Endothelial cell of umbilical vein (primary cell): ENCODE data around the gene KRTAP10-10. TPM values are rescaled to one million over a fixed set of nuclear protein-coding genes. Genes with fewer than 3 reads are reported as not detected.

ENCODE experiments used
- BruUV-seq: library from RNA; stranded (reverse); fragments of 400-500 nt; replicated peaks from 2 replicates; lab custom pipeline; 2021; lab: Mats Ljungman, UMichigan
- CTCF ChIA-PET: fragments of 300-600, 350-600 bp; sonication (Branson Sonifier 250); formaldehyde crosslinking; loops from one replicate; lab custom pipeline; 2021; ENCODE audit warnings: antibody characterized with exemption, inconsistent platforms; lab: Charles Lee
- POLR2A ChIA-PET: fragments of 300-600, 350-600 bp; sonication (Branson Sonifier 250); formaldehyde crosslinking; loops from one replicate; lab custom pipeline; 2021; ENCODE audit warnings: antibody characterized with exemption, inconsistent platforms; lab: Charles Lee
- DNase-seq: peaks from one replicate; pipeline ENCODE4 v3.0.0-alpha.2; 2011; ENCODE audit warnings: low read depth, low spot score
- FAIRE-seq: peaks from 2 replicates; lab custom pipeline; 2011; peaks lifted over from hg19 to GRCh38; lab: Jason Lieb, UNC
- H2AFZ ChIP-seq: 2 replicates; pipeline ENCODE4 v1.6.0; 2012; ENCODE audit warnings: low read depth, low read length, control low read depth, inconsistent platforms
- H3K27ac ChIP-seq: 2 replicates; pipeline ENCODE4 v1.5.1; 2011; ENCODE audit warnings: low read depth, mild to moderate bottlenecking, control low read depth, low read length, moderate library complexity; ENCODE audit not compliant: insufficient read depth
- H3K27me3 ChIP-seq, 2 experiments: 2 replicates each; pipeline versions ENCODE4 v1.6.0 to v1.6.1; 2011; ENCODE audit warnings: low read length in 2 of 2, mixed read lengths in 1 of 2; ENCODE audit not compliant: control insufficient read depth in 2 of 2, insufficient read depth in 2 of 2
- H3K36me3 ChIP-seq, 2 experiments: 2 replicates in 1 of 2; 3 replicates in 1 of 2; pipeline ENCODE4 v1.5.1; 2011; ENCODE audit warnings: low read length in 2 of 2, mild to moderate bottlenecking in 1 of 2, moderate library complexity in 1 of 2; ENCODE audit not compliant: control insufficient read depth in 2 of 2, insufficient read depth in 2 of 2; ENCODE audit errors: extremely low read depth in 1 of 2
- H3K4me1 ChIP-seq: 3 replicates; pipeline ENCODE4 v1.5.1; 2011; ENCODE audit warnings: mild to moderate bottlenecking, low read length; ENCODE audit not compliant: control insufficient read depth, insufficient read depth; ENCODE audit errors: extremely low read depth
- H3K4me2 ChIP-seq: 2 replicates; pipeline ENCODE4 v1.6.1; 2011; ENCODE audit warnings: low read length, control low read depth, mixed read lengths; ENCODE audit not compliant: insufficient read depth
- H3K4me3 ChIP-seq, 3 experiments: fragments of 200-600 bp in 1 of 3; sonication (generic), shearing (Covaris generic) in 1 of 3; replicated peaks in 1 of 3; 2 replicates each; pipeline ENCODE4 v1.5.1; 2011 to 2016; ENCODE audit warnings: control low read depth in 3 of 3, low read length in 3 of 3, mild to moderate bottlenecking in 2 of 3, inconsistent platforms in 1 of 3, low read depth in 1 of 3, moderate library complexity in 1 of 3; ENCODE audit not compliant: insufficient read depth in 1 of 3
- H3K79me2 ChIP-seq: 2 replicates; pipeline ENCODE4 v1.6.0; 2012; ENCODE audit warnings: low read length, inconsistent platforms; ENCODE audit not compliant: control insufficient read depth, insufficient read depth
- H3K9ac ChIP-seq: replicated peaks from 2 replicates; pipeline ENCODE3; 2011; ENCODE audit warnings: low read length, control low read depth; ENCODE audit not compliant: insufficient read depth; ENCODE audit errors: extremely low read depth
- H3K9me1 ChIP-seq: replicated peaks from 3 replicates; pipeline ENCODE4 v1.6.0; 2011; ENCODE audit warnings: mild to moderate bottlenecking, low read length; ENCODE audit not compliant: control insufficient read depth, insufficient read depth; ENCODE audit errors: extremely low read depth
- H3K9me3 ChIP-seq: replicated peaks from 2 replicates; pipeline ENCODE4 v1.5.1; 2012; ENCODE audit warnings: low read length, inconsistent platforms; ENCODE audit not compliant: control insufficient read depth, insufficient read depth
- H4K20me1 ChIP-seq: replicated peaks from 2 replicates; pipeline ENCODE3; 2011; ENCODE audit warnings: mild to moderate bottlenecking, low read length; ENCODE audit not compliant: control insufficient read depth, insufficient read depth; ENCODE audit errors: extremely low read depth
- EZH2 ChIP-seq: IDR thresholded peaks from 2 replicates; pipeline ENCODE4 v1.6.1; 2012; ENCODE audit warnings: borderline replicate concordance, low read depth, mild to moderate bottlenecking, moderate library complexity, low read length, inconsistent platforms; ENCODE audit not compliant: severe bottlenecking
- FOS ChIP-seq: IDR thresholded peaks from 2 replicates; pipeline ENCODE4 v1.6.1; 2011; ENCODE audit warnings: mild to moderate bottlenecking, low read length, moderate library complexity, borderline replicate concordance; ENCODE audit not compliant: insufficient read depth
- GATA2 ChIP-seq: IDR thresholded peaks from 2 replicates; pipeline ENCODE4 v1.7.0; 2011; ENCODE audit warnings: low read depth, mild to moderate bottlenecking, moderate library complexity, mixed read lengths, low read length; ENCODE audit not compliant: insufficient read length, insufficient read depth
- JUN ChIP-seq: IDR thresholded peaks from 2 replicates; pipeline ENCODE4 v1.6.1; 2011; ENCODE audit warnings: borderline replicate concordance, low read depth; ENCODE audit not compliant: insufficient read length, insufficient read depth
- MYC ChIP-seq: IDR thresholded peaks from one replicate; pipeline ENCODE4 v1.6.1; 2011; ENCODE audit warnings: mild to moderate bottlenecking, low read depth, low read length
- POLR2A ChIP-seq: IDR thresholded peaks from 2 replicates; pipeline ENCODE4 v1.6.1; 2012; ENCODE audit warnings: low read depth, mild to moderate bottlenecking, control low read depth, low read length
- POLR2AphosphoS5 ChIP-seq: IDR thresholded peaks from 2 replicates; pipeline ENCODE4 v1.6.1; 2012; ENCODE audit warnings: low read depth, mild to moderate bottlenecking, control low read depth, low read length, moderate library complexity; ENCODE audit not compliant: insufficient read depth
- dilution Hi-C: fragments of 300-500 bp; cut with MboI; formaldehyde crosslinking; loops from one replicate; pipeline ENCODE4 v1.15.0; 2019; ENCODE audit warnings: low sequenced_read_pairs; ENCODE audit not compliant: extremely low pct_ligation_motif_present
- intact Hi-C: fragments of 100-400 bp; cut with micrococcal nuclease; formaldehyde crosslinking; loops from one replicate; pipeline ENCODE4 v1.10.0; 2022
- polyA plus RNA-seq, 4 experiments: library from polyadenylated mRNA; depleted of rRNA in 3 of 4; stranded (reverse) in 3 of 4; unstranded in 1 of 4; fragments of >200 nt; gene quantifications; 2 replicates each; pipeline versions ENCODE4 v1.2.1 to v1.2.3, GENCODE V29; 2011 to 2012; ENCODE audit warnings: missing spikeins in 1 of 4
- total RNA-seq: library from RNA; stranded (reverse); gene quantifications from 2 replicates; pipeline ENCODE4 v1.2.3, GENCODE V29; 2021
- TF ChIP-seq, protein P1 (sequence below), 2 donors: IDR thresholded peaks; 1 replicate in 1 of 2; 2 replicates in 1 of 2; pipeline ENCODE4 v1.5.1; 2011; ENCODE audit warnings: low read length in 2 of 2, mild to moderate bottlenecking in 2 of 2, moderate library complexity in 2 of 2, control low read depth in 1 of 2, inconsistent platforms in 1 of 2, low read depth in 1 of 2; ENCODE audit not compliant: insufficient read depth in 1 of 2; ENCODE audit errors: extremely low read depth in 1 of 2
- TF ChIP-seq, protein P2 (sequence below): IDR thresholded peaks from 2 replicates; pipeline ENCODE4 v1.6.1; 2011; ENCODE audit not compliant: insufficient read depth, insufficient read length

KRTAP10-10 gene
- total and polyA plus RNA-seq, 2 donors (not counting 3 experiments of a cell fraction or from before 2014, with no cell fraction given), result not detected

DNA sequence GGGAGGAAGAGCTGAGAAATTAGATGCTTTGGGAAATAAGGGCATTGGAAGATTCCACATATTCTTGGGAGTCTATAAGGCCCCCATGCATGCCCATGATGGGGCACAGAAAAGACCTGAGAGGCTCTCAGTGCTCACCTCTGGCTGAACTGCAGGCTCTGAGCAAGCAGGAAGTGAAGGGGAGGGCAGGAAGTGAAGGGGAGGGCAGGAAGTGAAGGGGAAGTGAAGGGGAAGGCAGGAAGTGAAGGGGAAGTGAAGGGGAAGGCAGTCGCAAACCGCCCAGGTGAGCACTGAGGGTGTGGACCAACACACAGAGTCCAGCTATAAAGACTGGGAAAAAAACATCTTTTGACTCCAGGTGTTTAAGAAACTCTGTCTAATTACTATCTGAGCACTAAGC is 6.7 kb upstream of the KRTAP10-10 start:
- FAIRE-seq, result no peak
- TF ChIP-seq GATA2 (no peak), POLR2A (no peak), JUN (no peak)
- TF ChIP-seq, protein P1, sequence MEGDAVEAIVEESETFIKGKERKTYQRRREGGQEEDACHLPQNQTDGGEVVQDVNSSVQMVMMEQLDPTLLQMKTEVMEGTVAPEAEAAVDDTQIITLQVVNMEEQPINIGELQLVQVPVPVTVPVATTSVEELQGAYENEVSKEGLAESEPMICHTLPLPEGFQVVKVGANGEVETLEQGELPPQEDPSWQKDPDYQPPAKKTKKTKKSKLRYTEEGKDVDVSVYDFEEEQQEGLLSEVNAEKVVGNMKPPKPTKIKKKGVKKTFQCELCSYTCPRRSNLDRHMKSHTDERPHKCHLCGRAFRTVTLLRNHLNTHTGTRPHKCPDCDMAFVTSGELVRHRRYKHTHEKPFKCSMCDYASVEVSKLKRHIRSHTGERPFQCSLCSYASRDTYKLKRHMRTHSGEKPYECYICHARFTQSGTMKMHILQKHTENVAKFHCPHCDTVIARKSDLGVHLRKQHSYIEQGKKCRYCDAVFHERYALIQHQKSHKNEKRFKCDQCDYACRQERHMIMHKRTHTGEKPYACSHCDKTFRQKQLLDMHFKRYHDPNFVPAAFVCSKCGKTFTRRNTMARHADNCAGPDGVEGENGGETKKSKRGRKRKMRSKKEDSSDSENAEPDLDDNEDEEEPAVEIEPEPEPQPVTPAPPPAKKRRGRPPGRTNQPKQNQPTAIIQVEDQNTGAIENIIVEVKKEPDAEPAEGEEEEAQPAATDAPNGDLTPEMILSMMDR (IDR thresholded peaks at IDR 0.05; ENCODE audit: extremely low read depth in 1 of 2, insufficient read depth in 1 of 2, low read depth in 1 of 2, low read length in 2 of 2), result no peak

DNA sequence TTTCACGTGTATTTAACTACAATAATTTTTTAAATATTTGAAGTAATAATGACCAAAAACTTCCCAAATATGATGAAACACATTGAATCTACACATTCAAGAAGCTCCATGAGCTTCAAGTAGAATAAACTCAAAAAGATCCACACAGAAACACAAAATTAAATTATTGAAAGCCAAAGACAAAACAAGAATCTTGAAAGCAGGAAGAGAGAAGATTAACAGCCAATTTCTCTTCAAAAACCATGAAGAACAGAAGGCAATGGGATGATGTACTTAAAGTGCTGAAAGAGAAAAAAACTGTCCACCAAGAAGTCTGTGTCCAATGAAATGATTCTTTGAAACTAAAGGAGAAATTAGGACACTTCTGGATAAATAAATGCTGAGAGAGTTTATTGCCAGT is 5.1 kb upstream of the KRTAP10-10 start:
- H4K20me1 ChIP-seq, result no peaks in the 10 kb centered on the region
- dilution Hi-C loops, result no loop called here
- no peaks in the 10 kb centered on the region for H3K27me3 ChIP-seq
- TF ChIP-seq, protein P1 (IDR thresholded peaks at IDR 0.05; ENCODE audit: extremely low read depth in 1 of 2, insufficient read depth in 1 of 2, low read depth in 1 of 2, low read length in 2 of 2), result no peak
- no peak for TF ChIP-seq FOS
- TF ChIP-seq MYC, result no peak
- TF ChIP-seq, protein P2, sequence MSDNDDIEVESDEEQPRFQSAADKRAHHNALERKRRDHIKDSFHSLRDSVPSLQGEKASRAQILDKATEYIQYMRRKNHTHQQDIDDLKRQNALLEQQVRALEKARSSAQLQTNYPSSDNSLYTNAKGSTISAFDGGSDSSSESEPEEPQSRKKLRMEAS, result no peak
- TF ChIP-seq POLR2A, result no peak
- TF ChIP-seq POLR2AphosphoS5, result no peak
- TF ChIP-seq GATA2, result no peak
- no peak for TF ChIP-seq JUN
- TF ChIP-seq EZH2, result no peak
- no peak overlapping the region for H3K4me3 ChIP-seq
- BruUV-seq, result no TSS peak
- ChIA-PET CTCF (no interaction called here), POLR2A (no interaction called here)
- no peaks in the 10 kb centered on the region for H3K79me2 ChIP-seq
- H3K4me1 ChIP-seq, result no peaks in the 10 kb centered on the region
- H3K4me2 ChIP-seq, result no peak overlapping the region
- DNase-seq, result no peak
- intact Hi-C loops, result no loop called here
- no peaks in the 10 kb centered on the region for H3K36me3 ChIP-seq
- H3K27ac ChIP-seq, result no peak overlapping the region
- FAIRE-seq, result no peak
- H2AFZ ChIP-seq, result no peak overlapping the region
- H3K9me3 ChIP-seq, result no peaks in the 10 kb centered on the region
- H3K9ac ChIP-seq, result no peak overlapping the region
- no peaks in the 10 kb centered on the region for H3K9me1 ChIP-seq

More for the DNA sequence above, 6.7 kb upstream of the KRTAP10-10 start:
- H3K9ac ChIP-seq, result no peak overlapping the region
- intact Hi-C loops, result no loop called here
- no peak overlapping the region for H3K27ac ChIP-seq
- CTCF ChIA-PET, result no interaction called here
- H3K27me3 ChIP-seq, result no peaks in the 10 kb centered on the region
- POLR2A ChIA-PET, result no interaction called here
- H3K9me1 ChIP-seq, result no peaks in the 10 kb centered on the region
- no peak for DNase-seq
- dilution Hi-C loops, result no loop called here
- no peak overlapping the region for H3K4me2 ChIP-seq
- H3K4me3 ChIP-seq, result no peak overlapping the region
- H2AFZ ChIP-seq, result no peak overlapping the region
- no peaks in the 10 kb centered on the region for H3K9me3 ChIP-seq
- H3K4me1 ChIP-seq, result no peaks in the 10 kb centered on the region
- H4K20me1 ChIP-seq, result no peaks in the 10 kb centered on the region
- H3K36me3 ChIP-seq, result no peaks in the 10 kb centered on the region
- BruUV-seq, result no TSS peak
- H3K79me2 ChIP-seq, result no peaks in the 10 kb centered on the region
